ENCODE measurements around the gene MACROD2. TPM values are rescaled to one million over a fixed set of nuclear protein-coding genes. Genes with fewer than 3 reads are reported as not detected.

Gene MACROD2
- total RNA-seq, 1 donor from 2014 or later, result 1.6 TPM

DNA sequence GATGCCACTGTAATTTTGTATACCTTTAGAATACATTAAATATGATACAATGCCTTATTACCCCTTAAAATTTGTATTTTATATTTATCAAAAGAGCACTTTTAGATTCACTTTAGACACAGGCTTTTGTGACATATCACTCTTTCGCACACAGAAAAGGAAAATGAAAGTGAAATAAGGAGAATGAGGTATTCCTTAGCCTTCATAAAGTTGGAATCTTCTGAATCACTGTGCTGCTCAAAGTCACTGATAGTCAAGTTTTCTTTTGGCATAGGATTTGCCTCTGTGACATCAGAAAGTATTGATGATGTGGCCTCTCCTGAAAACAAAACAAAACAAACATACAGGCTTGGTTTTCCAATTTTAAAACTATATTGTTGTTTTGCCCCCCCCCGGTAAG, 1480.9 kb downstream of the MACROD2 start:
- Histone ChIP-seq H3K4me3 (ENCODE audit: low read depth, low read length) (no peak overlapping the region), H3K36me3 (ENCODE audit: control insufficient read depth, insufficient read depth, low read length) (no peaks in the 10 kb centered on the region), H3K27me3 (ENCODE audit: control insufficient read depth, insufficient read depth, low read length) (no peaks in the 10 kb centered on the region)
- FAIRE-seq (no peak), DNase-seq (ENCODE audit: low read depth) (no peak)
- TF ChIP-seq, protein P1, sequence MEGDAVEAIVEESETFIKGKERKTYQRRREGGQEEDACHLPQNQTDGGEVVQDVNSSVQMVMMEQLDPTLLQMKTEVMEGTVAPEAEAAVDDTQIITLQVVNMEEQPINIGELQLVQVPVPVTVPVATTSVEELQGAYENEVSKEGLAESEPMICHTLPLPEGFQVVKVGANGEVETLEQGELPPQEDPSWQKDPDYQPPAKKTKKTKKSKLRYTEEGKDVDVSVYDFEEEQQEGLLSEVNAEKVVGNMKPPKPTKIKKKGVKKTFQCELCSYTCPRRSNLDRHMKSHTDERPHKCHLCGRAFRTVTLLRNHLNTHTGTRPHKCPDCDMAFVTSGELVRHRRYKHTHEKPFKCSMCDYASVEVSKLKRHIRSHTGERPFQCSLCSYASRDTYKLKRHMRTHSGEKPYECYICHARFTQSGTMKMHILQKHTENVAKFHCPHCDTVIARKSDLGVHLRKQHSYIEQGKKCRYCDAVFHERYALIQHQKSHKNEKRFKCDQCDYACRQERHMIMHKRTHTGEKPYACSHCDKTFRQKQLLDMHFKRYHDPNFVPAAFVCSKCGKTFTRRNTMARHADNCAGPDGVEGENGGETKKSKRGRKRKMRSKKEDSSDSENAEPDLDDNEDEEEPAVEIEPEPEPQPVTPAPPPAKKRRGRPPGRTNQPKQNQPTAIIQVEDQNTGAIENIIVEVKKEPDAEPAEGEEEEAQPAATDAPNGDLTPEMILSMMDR (IDR thresholded peaks at IDR 0.05; ENCODE audit: insufficient read depth, low read length, severe bottlenecking), result no peak

DNA sequence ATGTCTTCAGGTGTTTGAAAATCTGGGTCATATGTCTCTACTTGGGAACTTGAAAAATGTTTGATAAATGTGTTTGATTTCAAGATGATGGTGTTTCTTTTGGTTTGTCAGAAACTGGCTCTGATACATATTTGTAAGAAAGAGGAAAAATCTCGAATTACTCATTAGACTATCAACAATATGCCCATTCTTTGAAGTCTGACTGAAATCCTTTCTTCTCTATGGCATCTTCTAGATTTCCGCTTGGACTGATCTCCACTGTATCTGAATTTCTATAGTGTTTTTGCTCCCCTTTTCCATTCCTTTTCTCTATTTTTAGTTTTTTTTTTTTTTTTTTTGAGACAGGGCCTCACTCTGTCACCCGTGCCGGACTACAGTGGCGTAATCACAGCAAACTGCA, 1481.5 kb downstream of the MACROD2 start:
- no peak for FAIRE-seq

DNA sequence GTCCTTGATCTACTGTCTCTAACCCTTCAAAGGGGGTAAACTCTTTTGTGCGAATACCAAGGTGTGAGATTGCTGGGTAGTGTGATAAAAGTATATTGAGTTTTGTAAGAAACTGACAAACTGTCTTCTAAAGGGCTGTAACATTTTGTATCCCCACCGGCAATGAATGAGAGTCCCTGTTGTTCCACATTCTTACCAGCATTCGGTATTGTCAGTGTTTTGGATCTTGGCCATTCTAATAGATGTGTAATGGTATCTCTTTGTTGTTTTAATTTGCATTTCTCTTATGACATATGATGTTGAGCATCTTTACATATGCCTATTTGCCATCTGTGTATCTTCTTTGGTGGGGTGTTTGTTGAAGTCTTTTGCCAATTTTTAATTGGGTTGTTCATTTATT, 1487.2 kb downstream of the MACROD2 start:
- Histone ChIP-seq H3K27me3 (ENCODE audit: control insufficient read depth, insufficient read depth, low read length) (no peaks in the 10 kb centered on the region), H3K36me3 (ENCODE audit: control insufficient read depth, insufficient read depth, low read length) (no peaks in the 10 kb centered on the region), H3K4me3 (ENCODE audit: low read depth, low read length) (no peak overlapping the region)
- no peak for DNase-seq (ENCODE audit: low read depth)
- TF ChIP-seq, protein P1 (IDR thresholded peaks at IDR 0.05; ENCODE audit: insufficient read depth, low read length, severe bottlenecking), result no peak
- FAIRE-seq, result no peak

More for the DNA sequence above, 1481.5 kb downstream of the MACROD2 start:
- Histone ChIP-seq H3K36me3 (ENCODE audit: control insufficient read depth, insufficient read depth, low read length) (no peaks in the 10 kb centered on the region), H3K4me3 (ENCODE audit: low read depth, low read length) (no peak overlapping the region), H3K27me3 (ENCODE audit: control insufficient read depth, insufficient read depth, low read length) (no peaks in the 10 kb centered on the region)
- TF ChIP-seq, protein P1 (IDR thresholded peaks at IDR 0.05; ENCODE audit: insufficient read depth, low read length, severe bottlenecking), result no peak
- DNase-seq (ENCODE audit: low read depth), result no peak

DNA sequence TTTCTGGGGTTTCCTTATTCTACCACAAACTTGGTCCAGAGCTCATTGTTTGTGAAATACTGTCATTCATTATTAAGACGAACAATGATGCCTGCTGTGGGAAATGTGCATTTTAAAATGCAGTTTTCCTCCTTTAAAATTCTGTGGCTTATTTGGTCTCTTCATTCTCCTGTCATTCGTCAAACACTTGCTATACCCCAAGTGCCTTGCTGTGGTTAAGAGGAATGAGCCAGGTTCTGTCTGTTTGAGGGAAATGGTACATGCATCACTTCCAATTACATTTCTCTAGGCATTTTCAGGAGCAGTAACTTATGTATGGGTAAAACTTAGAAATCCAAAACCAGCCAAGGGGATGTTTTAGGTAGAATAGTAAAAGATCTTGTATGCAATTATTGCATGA, 1490.2 kb downstream of the MACROD2 start:
- TF ChIP-seq, protein P1 (IDR thresholded peaks at IDR 0.05; ENCODE audit: insufficient read depth, low read length, severe bottlenecking), result no peak
- no peak for DNase-seq (ENCODE audit: low read depth)
- no peaks in the 10 kb centered on the region for H3K27me3 ChIP-seq (ENCODE audit: control insufficient read depth, insufficient read depth, low read length)
- no peak overlapping the region for H3K4me3 ChIP-seq (ENCODE audit: low read depth, low read length)
- H3K36me3 ChIP-seq (ENCODE audit: control insufficient read depth, insufficient read depth, low read length), result no peaks in the 10 kb centered on the region
- FAIRE-seq, result no peak

DNA sequence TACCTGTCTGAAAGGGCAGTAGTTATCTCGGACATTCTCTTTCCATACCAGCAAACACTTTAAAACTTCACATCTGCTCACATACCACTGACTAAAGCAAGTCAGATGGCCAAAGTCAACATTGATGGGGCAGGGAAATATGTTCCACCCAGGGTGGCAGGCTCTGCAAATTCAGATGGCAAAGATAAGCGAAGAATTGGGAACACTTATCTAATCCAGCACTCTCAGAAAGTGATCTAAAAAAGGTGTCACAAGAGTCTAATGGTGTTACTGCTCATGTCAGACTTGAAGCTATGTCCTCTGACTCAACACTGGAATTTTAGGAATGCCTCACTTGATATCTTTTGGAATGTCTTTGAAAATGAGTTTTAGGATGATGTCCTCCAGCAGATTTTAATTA, 1491.7 kb downstream of the MACROD2 start:
- no peak for DNase-seq (ENCODE audit: low read depth)
- FAIRE-seq, result no peak
- TF ChIP-seq, protein P1 (IDR thresholded peaks at IDR 0.05; ENCODE audit: insufficient read depth, low read length, severe bottlenecking), result no peak

DNA sequence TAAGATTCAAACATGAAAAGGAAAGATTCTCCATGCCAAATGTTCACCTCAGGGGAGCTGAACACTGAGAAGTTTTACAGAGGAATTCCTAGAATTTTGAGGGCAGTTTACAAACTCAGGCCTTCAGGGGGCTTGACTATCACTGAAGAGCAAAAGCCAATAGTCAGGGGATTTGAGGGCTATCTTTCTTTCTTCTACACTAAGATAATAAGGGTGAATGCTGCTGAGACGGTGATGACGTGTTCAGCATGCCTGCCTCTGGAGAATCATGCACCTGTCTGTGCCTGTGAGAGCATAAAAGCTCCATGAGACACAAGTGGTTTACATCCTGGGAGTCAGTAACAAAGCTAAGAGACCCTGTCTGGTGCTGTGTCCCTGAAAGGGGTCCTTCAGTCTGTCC, 1492.4 kb downstream of the MACROD2 start:
- H3K36me3 ChIP-seq (ENCODE audit: control insufficient read depth, insufficient read depth, low read length), result no peaks in the 10 kb centered on the region
- DNase-seq (ENCODE audit: low read depth) (no peak), FAIRE-seq (no peak)
- TF ChIP-seq, protein P1 (IDR thresholded peaks at IDR 0.05; ENCODE audit: insufficient read depth, low read length, severe bottlenecking), result no peak
- H3K4me3 ChIP-seq (ENCODE audit: low read depth, low read length), result no peak overlapping the region
- no peaks in the 10 kb centered on the region for H3K27me3 ChIP-seq (ENCODE audit: control insufficient read depth, insufficient read depth, low read length)

More for the DNA sequence above, 1491.7 kb downstream of the MACROD2 start:
- no peaks in the 10 kb centered on the region for H3K36me3 ChIP-seq (ENCODE audit: control insufficient read depth, insufficient read depth, low read length)
- H3K4me3 ChIP-seq (ENCODE audit: low read depth, low read length), result no peak overlapping the region
- H3K27me3 ChIP-seq (ENCODE audit: control insufficient read depth, insufficient read depth, low read length), result no peaks in the 10 kb centered on the region

All from bronchial epithelial cell (primary cell).